CD4-positive, alpha-beta T cell (primary cell): ENCODE data around the gene LRRC34. TPM values are rescaled to one million over a fixed set of nuclear protein-coding genes. Genes with fewer than 3 reads are reported as not detected.

Source experiments
- ATAC-seq: fragments of 200-7000 bp; cut with Tn5 transposase; one replicate; pipeline ENCODE4 v1.10.0; 2022; ENCODE audit warnings: mild to moderate bottlenecking; ENCODE audit not compliant: poor library complexity
- CTCF ChIA-PET: fragments of 350-600 bp; sonication (Branson Sonifier 250); formaldehyde crosslinking; loops from one replicate; lab custom pipeline; 2021; ENCODE audit warnings: antibody characterized with exemption, inconsistent platforms; lab: Charles Lee
- POLR2A ChIA-PET: fragments of 350-600 bp; sonication (Branson Sonifier 250); formaldehyde crosslinking; loops from one replicate; lab custom pipeline; 2021; ENCODE audit warnings: antibody characterized with exemption, inconsistent platforms; lab: Charles Lee
- DNase-seq, 14 experiments: peaks; one replicate each; pipeline ENCODE4 v3.0.0-alpha.2; 2013 to 2020; ENCODE audit warnings: mixed read lengths in 2 of 14
- H3K27ac ChIP-seq, 2 donors: one replicate each; pipeline versions ENCODE4 v1.5.1 to v1.7.0; 2013; ENCODE audit warnings: low read length in 2 of 2, low read depth in 1 of 2, mild to moderate bottlenecking in 1 of 2
- H3K27me3 ChIP-seq, 2 experiments: 1 replicate in 1 of 2; 2 replicates in 1 of 2; pipeline versions ENCODE4 v1.6.1 to v1.7.0; 2013; ENCODE audit warnings: low read length in 2 of 2, control low read depth in 1 of 2, mild to moderate bottlenecking in 1 of 2, moderate library complexity in 1 of 2; ENCODE audit not compliant: insufficient read depth in 2 of 2, control insufficient read depth in 1 of 2
- H3K36me3 ChIP-seq: one replicate; pipeline ENCODE4 v1.6.1; 2013; ENCODE audit warnings: low read length, control low read depth; ENCODE audit not compliant: insufficient read depth
- H3K4me1 ChIP-seq: one replicate; pipeline ENCODE4 v1.6.1; 2013; ENCODE audit warnings: low read length, control low read depth; ENCODE audit not compliant: insufficient read depth
- H3K4me3 ChIP-seq: one replicate; pipeline ENCODE4 v1.5.1; 2013; ENCODE audit warnings: mild to moderate bottlenecking, low read length, moderate library complexity
- H3K9me3 ChIP-seq, 2 experiments: 1 replicate in 1 of 2; 2 replicates in 1 of 2; pipeline versions ENCODE4 v1.6.1 to v1.7.0; 2013; ENCODE audit warnings: low read length in 2 of 2, mild to moderate bottlenecking in 2 of 2, control low read depth in 1 of 2, moderate library complexity in 1 of 2; ENCODE audit not compliant: control insufficient read depth in 1 of 2, insufficient read depth in 1 of 2
- H3K27ac Mint-ChIP-seq: one replicate; pipeline ENCODE4 v1.8.0; 2020; ENCODE audit warnings: mixed read lengths
- H3K27me3 Mint-ChIP-seq: one replicate; pipeline ENCODE4 v1.8.0; 2021; ENCODE audit warnings: mixed read lengths
- H3K36me3 Mint-ChIP-seq: one replicate; pipeline ENCODE4 v1.8.0; 2021; ENCODE audit warnings: low read depth, mixed read lengths
- H3K4me1 Mint-ChIP-seq: one replicate; pipeline ENCODE4 v1.8.0; 2021; ENCODE audit warnings: low read depth, mixed read lengths
- H3K4me3 Mint-ChIP-seq: one replicate; pipeline ENCODE4 v1.8.0; 2020; ENCODE audit warnings: mild to moderate bottlenecking, mixed read lengths
- H3K9me3 Mint-ChIP-seq: one replicate; pipeline ENCODE4 v1.8.0; 2020; ENCODE audit warnings: mixed read lengths
- CTCF ChIP-seq: fragments of 200-600 bp; IDR thresholded peaks from one replicate; pipeline ENCODE4 v1.8.0; 2022; ENCODE audit warnings: antibody characterized with exemption, mild to moderate bottlenecking
- intact Hi-C, 2 experiments: fragments of 100-400 bp; cut with DNase I in 1 of 2; cut with micrococcal nuclease in 1 of 2; formaldehyde crosslinking; loops; one replicate each; pipeline versions ENCODE4 v1.15.1 to v1.9.0; 2023 to 2025; cut with DNase I, micrococcal nuclease
- total RNA-seq, 174 experiments: library from RNA in 2 of 174; stranded (reverse) in 2 of 174; gene quantifications; one replicate each; pipeline ENCODE4 v1.2.3 and lab custom pipeline; 2021 to 2026

LRRC34 gene
- total RNA-seq, 2 experiments from 2014 or later: 0.22 to 0.52 TPM

- peaks cover 6% of the 10 kb centered on the region for H3K27me3 Mint-ChIP-seq
- POLR2A ChIA-PET: no interaction called here
- Histone ChIP-seq H3K36me3 (no peaks in the 10 kb centered on the region), H3K27ac (no peak overlapping the region), H3K4me1 (no peaks in the 10 kb centered on the region), H3K9me3 (no peaks in the 10 kb centered on the region), H3K4me3 (no peak overlapping the region), H3K27me3 (peaks cover 0 to 4% of the 10 kb centered on the region in 2 experiments)
- no peak overlapping the region for H3K27ac Mint-ChIP-seq
- no peaks in the 10 kb centered on the region for H3K9me3 Mint-ChIP-seq
- DNase-seq (no peak), ATAC-seq (no peak)
- no peak overlapping the region for H3K4me3 Mint-ChIP-seq
- no peaks in the 10 kb centered on the region for H3K36me3 Mint-ChIP-seq
- CTCF ChIA-PET: no interaction called here
- no peaks in the 10 kb centered on the region for H3K4me1 Mint-ChIP-seq
- no peak for TF ChIP-seq CTCF
- intact Hi-C loops: no loop called here
Measured at GRCh38 chr3:169836078-169836941, 23.6 kb upstream of the LRRC34 start.

GRCh38 chr3:169835533-169835932 is 22.8 kb upstream of the LRRC34 start:
- POLR2A ChIA-PET: no interaction called here
- ATAC-seq: no peak
- H3K4me1 Mint-ChIP-seq: no peaks in the 10 kb centered on the region

GRCh38 chr3:169827712-169828111 is 15.0 kb upstream of the LRRC34 start:
- H3K27me3 ChIP-seq: peaks cover 0 to under 1% of the 10 kb centered on the region in 2 experiments
- no peaks in the 10 kb centered on the region for H3K36me3 ChIP-seq
- POLR2A ChIA-PET: no interaction called here
- TF ChIP-seq CTCF: no peak
- H3K9me3 ChIP-seq: no peaks in the 10 kb centered on the region
- intact Hi-C loops: no loop called here
- Mint-ChIP-seq H3K27me3 (peaks cover 7% of the 10 kb centered on the region), H3K36me3 (no peaks in the 10 kb centered on the region), H3K27ac (no peak overlapping the region), H3K9me3 (no peaks in the 10 kb centered on the region), H3K4me3 (no peak overlapping the region), H3K4me1 (no peaks in the 10 kb centered on the region)
- CTCF ChIA-PET: no interaction called here
- H3K4me3 ChIP-seq: no peak overlapping the region
- no peaks in the 10 kb centered on the region for H3K4me1 ChIP-seq
- no peak for DNase-seq
- ATAC-seq: no peak
- no peak overlapping the region for H3K27ac ChIP-seq

More at GRCh38 chr3:169835533-169835932, 22.8 kb upstream of the LRRC34 start:
- Histone ChIP-seq H3K36me3 (no peaks in the 10 kb centered on the region), H3K9me3 (no peaks in the 10 kb centered on the region), H3K27ac (no peak overlapping the region), H3K4me3 (no peak overlapping the region), H3K27me3 (peaks cover 0 to 3% of the 10 kb centered on the region in 2 experiments), H3K4me1 (no peaks in the 10 kb centered on the region)
- H3K9me3 Mint-ChIP-seq: no peaks in the 10 kb centered on the region
- CTCF ChIA-PET: interaction anchor here (1.2 kb wide), 1 partner anchor 8 kb away, joined by 3 read pairs; no protein-coding TSS in a partner anchor
- H3K36me3 Mint-ChIP-seq: no peaks in the 10 kb centered on the region
- intact Hi-C loops: no loop called here
- H3K27me3 Mint-ChIP-seq: peaks cover 3% of the 10 kb centered on the region
- DNase-seq: no peak
- H3K27ac Mint-ChIP-seq: no peak overlapping the region
- no peak overlapping the region for H3K4me3 Mint-ChIP-seq
- TF ChIP-seq CTCF: no peak
